Measurements from ENCODE around the gene GLI1.
"Not testable (repeated sequence)": the region's sequence is repeated elsewhere in the genome, so short reads cannot be mapped to it uniquely, and the experiment has no call there.

GLI1 gene

GRCh38 chr12:57459750-57460467 lies at the start of gene GLI1:
GLI1 (plus strand) TSS chr12:57459785; CDS start chr12:57463692, 3,907 bp downstream.
- no peak for DNase-seq (ENCODE audit: low spot score)

- DNase-seq (ENCODE audit: low spot score) = no peak
Measured at GRCh38 chr12:57410534-57410933, 49.1 kb upstream of the GLI1 start.

- not testable (repeated sequence) for DNase-seq (ENCODE audit: low spot score)
Measured at GRCh38 chr12:57414160-57414559, 45.4 kb upstream of the GLI1 start.

- DNase-seq (ENCODE audit: low spot score) = no peak
Measured at GRCh38 chr12:57415088-57415487, 44.5 kb upstream of the GLI1 start.

GRCh38 chr12:57416039-57416996 lies 43.3 kb upstream of the GLI1 start:
- no peak for DNase-seq (ENCODE audit: low spot score)

GRCh38 chr12:57418255-57418654 lies 41.3 kb upstream of the GLI1 start:
- no peak for DNase-seq (ENCODE audit: low spot score)

- no peak for DNase-seq (ENCODE audit: low spot score)
Measured at GRCh38 chr12:57419495-57419894, 40.1 kb upstream of the GLI1 start.

- DNase-seq (ENCODE audit: low spot score) = no peak
Measured at GRCh38 chr12:57420482-57420881, 39.1 kb upstream of the GLI1 start.

- DNase-seq (ENCODE audit: low spot score) = not testable (repeated sequence)
Measured at GRCh38 chr12:57426948-57427347, 32.6 kb upstream of the GLI1 start.

GRCh38 chr12:57428965-57429364 lies 30.6 kb upstream of the GLI1 start:
- DNase-seq (ENCODE audit: low spot score) = no peak

- DNase-seq (ENCODE audit: low spot score) = peak; percentile 23
Measured at GRCh38 chr12:57429473-57430111, 30.0 kb upstream of the GLI1 start.

- peak; percentile 46 for DNase-seq (ENCODE audit: low spot score)
Measured at GRCh38 chr12:57430112-57430930, 29.3 kb upstream of the GLI1 start.

GRCh38 chr12:57430931-57431566 lies 28.5 kb upstream of the GLI1 start, which contains the start of gene R3HDM2:
R3HDM2 (minus strand) TSS chr12:57431043; CDS start chr12:57310428, 120,615 bp downstream.
- DNase-seq (ENCODE audit: low spot score) = peak; percentile 97

- no peak for DNase-seq (ENCODE audit: low spot score)
Measured at GRCh38 chr12:57431654-57432188, 27.9 kb upstream of the GLI1 start.

GRCh38 chr12:57433370-57433769 lies 26.2 kb upstream of the GLI1 start:
- DNase-seq (ENCODE audit: low spot score) = no peak

GRCh38 chr12:57434517-57435223 lies 24.9 kb upstream of the GLI1 start, which contains the start of gene INHBC:
INHBC (plus strand) TSS chr12:57434784; CDS start chr12:57434887, 103 bp downstream.
- DNase-seq (ENCODE audit: low spot score) = no peak

- no peak for DNase-seq (ENCODE audit: low spot score)
Measured at GRCh38 chr12:57435293-57435692, 24.3 kb upstream of the GLI1 start.

GRCh38 chr12:57438400-57438799 lies 21.2 kb upstream of the GLI1 start:
- no peak for DNase-seq (ENCODE audit: low spot score)

- no peak for DNase-seq (ENCODE audit: low spot score)
Measured at GRCh38 chr12:57439762-57440266, 19.8 kb upstream of the GLI1 start.

- not testable (repeated sequence) for DNase-seq (ENCODE audit: low spot score)
Measured at GRCh38 chr12:57441393-57441792, 18.2 kb upstream of the GLI1 start.

All from SW480 (cell line).